IMR-90 (cell line): ENCODE results near the gene IL2RG. TPM values are rescaled to one million over a fixed set of nuclear protein-coding genes. Genes with fewer than 3 reads are reported as not detected.

Experiments used
- ATAC-seq: fragments of 200-7000 bp; cut with Tn5 transposase; 2 replicates; pipeline ENCODE4 v1.9.1; 2020; ENCODE audit warnings: low read depth, mild to moderate bottlenecking, moderate library complexity
- BruUV-seq: library from RNA; stranded (reverse); fragments of 400-500 nt; replicated peaks from 2 replicates; lab custom pipeline; 2021; lab: Mats Ljungman, UMichigan
- CTCF ChIA-PET: fragments of 300-600 bp; formaldehyde crosslinking; extraction: SDS; loops from one replicate; lab custom pipeline; 2021; ENCODE audit warnings: antibody characterized with exemption; lab: Yijun Ruan, JAX
- POLR2A ChIA-PET: fragments of 300-600 bp; sonication (Branson Sonifier 250); formaldehyde crosslinking; loops from one replicate; lab custom pipeline; 2022; ENCODE audit warnings: antibody characterized with exemption; ENCODE audit not compliant: unreplicated experiment; lab: Charles Lee
- DNase-seq: peaks from one replicate; pipeline ENCODE4 v3.0.0; 2013
- H2AFZ ChIP-seq: replicated peaks from 2 replicates; pipeline ENCODE3; 2013; ENCODE audit warnings: low read length, mild to moderate bottlenecking; ENCODE audit not compliant: poor library complexity
- H2AK5ac ChIP-seq: 2 replicates; pipeline ENCODE4 v1.6.1; 2013; ENCODE audit warnings: low read depth, low read length, inconsistent platforms
- H2AK9ac ChIP-seq: replicated peaks from 2 replicates; pipeline ENCODE3; 2013; ENCODE audit warnings: mild to moderate bottlenecking, low read depth, low read length, moderate library complexity; ENCODE audit not compliant: poor library complexity
- H2BK120ac ChIP-seq: 2 replicates; pipeline ENCODE4 v1.6.1; 2013; ENCODE audit warnings: low read depth, low read length, inconsistent platforms
- H2BK15ac ChIP-seq: 3 replicates; pipeline ENCODE4 v1.6.1; 2013; ENCODE audit warnings: low read depth, low read length, inconsistent platforms
- H2BK20ac ChIP-seq: 2 replicates; pipeline ENCODE4 v1.6.1; 2013; ENCODE audit warnings: low read depth, mild to moderate bottlenecking, inconsistent platforms, low read length, moderate library complexity
- H2BK5ac ChIP-seq: 2 replicates; pipeline ENCODE4 v1.6.1; 2013; ENCODE audit warnings: mild to moderate bottlenecking, low read depth, low read length, inconsistent platforms; ENCODE audit not compliant: poor library complexity, severe bottlenecking
- H3K14ac ChIP-seq: replicated peaks from 2 replicates; pipeline ENCODE4 v1.6.1; 2013; ENCODE audit warnings: low read depth, low read length, inconsistent platforms
- H3K18ac ChIP-seq: 2 replicates; pipeline ENCODE4 v1.6.1; 2013; ENCODE audit warnings: low read depth, low read length, control low read depth
- H3K23ac ChIP-seq: 2 replicates; pipeline ENCODE4 v1.6.1; 2013; ENCODE audit warnings: low read depth, low read length, inconsistent platforms
- H3K27ac ChIP-seq: 2 replicates; pipeline ENCODE4 v1.5.1; 2013; ENCODE audit warnings: mild to moderate bottlenecking, control low read depth, low read length; ENCODE audit not compliant: insufficient read depth
- H3K27me3 ChIP-seq: 2 replicates; pipeline ENCODE4 v1.6.1; 2013; ENCODE audit warnings: low read length; ENCODE audit not compliant: control insufficient read depth, insufficient read depth
- H3K36me3 ChIP-seq: 2 replicates; pipeline ENCODE4 v1.6.1; 2013; ENCODE audit warnings: low read length, mixed read lengths; ENCODE audit not compliant: control insufficient read depth, insufficient read depth
- H3K4ac ChIP-seq: 2 replicates; pipeline ENCODE4 v1.6.1; 2013; ENCODE audit warnings: low read depth, low read length, inconsistent platforms
- H3K4me1 ChIP-seq: 2 replicates; pipeline ENCODE4 v1.6.1; 2013; ENCODE audit warnings: low read length, mixed read lengths; ENCODE audit not compliant: control insufficient read depth, insufficient read depth
- H3K4me2 ChIP-seq: 2 replicates; pipeline ENCODE4 v1.6.1; 2013; ENCODE audit warnings: low read depth, mild to moderate bottlenecking, control low read depth, low read length, moderate library complexity
- H3K4me3 ChIP-seq: 2 replicates; pipeline ENCODE4 v1.5.1; 2013; ENCODE audit warnings: low read depth, mild to moderate bottlenecking, control low read depth, low read length, moderate library complexity; ENCODE audit not compliant: insufficient read depth
- H3K56ac ChIP-seq: 2 replicates; pipeline ENCODE4 v1.6.1; 2013; ENCODE audit warnings: low read length, inconsistent platforms; ENCODE audit not compliant: insufficient read depth; ENCODE audit errors: extremely low read depth
- H3K79me1 ChIP-seq, 2 experiments: 2 replicates each; pipeline ENCODE4 v1.6.1; 2013; ENCODE audit warnings: low read length in 2 of 2, inconsistent platforms in 1 of 2, low read depth in 1 of 2
- H3K9ac ChIP-seq: 2 replicates; pipeline ENCODE4 v1.6.1; 2013; ENCODE audit warnings: low read depth, low read length, control low read depth
- H3K9me1 ChIP-seq: 2 replicates; pipeline ENCODE4 v1.6.1; 2013; ENCODE audit warnings: low read length, inconsistent platforms; ENCODE audit not compliant: insufficient read depth
- H3K9me3 ChIP-seq: 2 replicates; pipeline ENCODE4 v1.6.1; 2013; ENCODE audit warnings: low read length; ENCODE audit not compliant: control insufficient read depth, insufficient read depth
- H4K20me1 ChIP-seq: 2 replicates; pipeline ENCODE4 v1.6.1; 2013; ENCODE audit warnings: low read length, inconsistent platforms; ENCODE audit not compliant: insufficient read depth
- H4K5ac ChIP-seq: 2 replicates; pipeline ENCODE4 v1.6.1; 2013; ENCODE audit warnings: mild to moderate bottlenecking, low read depth, low read length, control low read depth
- H4K8ac ChIP-seq, 2 experiments: 2 replicates each; pipeline ENCODE4 v1.6.1; 2013; ENCODE audit warnings: low read depth in 2 of 2, low read length in 2 of 2, control low read depth in 1 of 2, inconsistent platforms in 1 of 2
- H4K91ac ChIP-seq: 2 replicates; pipeline ENCODE4 v1.6.1; 2013; ENCODE audit warnings: low read depth, low read length, inconsistent platforms; ENCODE audit not compliant: insufficient read depth
- MAZ ChIP-seq: IDR thresholded peaks from 2 replicates; pipeline ENCODE4 v1.6.1; 2012; ENCODE audit warnings: low read depth, mild to moderate bottlenecking, low read length, improper control_type of control experiment, moderate library complexity, borderline replicate concordance
- MXI1 ChIP-seq: IDR thresholded peaks from 2 replicates; pipeline ENCODE4 v1.6.1; 2012; ENCODE audit warnings: low read depth, mild to moderate bottlenecking, low read length, moderate library complexity, borderline replicate concordance
- RCOR1 ChIP-seq: IDR thresholded peaks from 2 replicates; pipeline ENCODE4 v1.6.1; 2012; ENCODE audit warnings: mild to moderate bottlenecking, low read length, improper control_type of control experiment; ENCODE audit not compliant: insufficient replicate concordance
- WGBS, 2 experiments: methylation state at CpG; one replicate each; pipeline versions ENCODE4 v1.1.5 to v1.1.7; 2013; ENCODE audit warnings: missing lambda C conversion rate in 2 of 2; ENCODE audit not compliant: insufficient read length in 1 of 2; ENCODE audit errors: extremely low coverage in 2 of 2; 5-methylcytosine and 5-hydroxymethylcytosine counted together
- dilution Hi-C: fragments of 300-500 bp; cut with HindIII; formaldehyde crosslinking; loops from one replicate; pipeline ENCODE4 v1.14.3; 2018; ENCODE audit warnings: low sequenced_read_pairs; ENCODE audit not compliant: unreplicated experiment
- in situ Hi-C: fragments of 300-500 bp; cut with MboI; formaldehyde crosslinking; loops from 3 replicates; pipeline ENCODE4 v1.14.3; 2019; ENCODE audit warnings: low sequenced_read_pairs, inconsistent platforms, mixed read lengths
- intact Hi-C: fragments of 100-400 bp; cut with micrococcal nuclease; formaldehyde crosslinking; loops from 2 replicates; pipeline ENCODE4 v1.10.0; 2022
- polyA plus RNA-seq, 3 experiments: library from polyadenylated mRNA; depleted of rRNA; stranded (reverse); fragments of >200 nt; gene quantifications; 2 replicates each; pipeline ENCODE4 v1.2.3, GENCODE V29; 2012; ENCODE audit warnings: low replicate concordance in 1 of 3
- total RNA-seq: library from RNA; depleted of rRNA; stranded (reverse); fragments of >200 nt; gene quantifications from 2 replicates; pipeline ENCODE4 v1.2.3, GENCODE V29; 2012

The IL2RG gene
- total and polyA plus RNA-seq, 2 of the 4 experiments (the other 2 are of a cell fraction), result not detected

GRCh38 chrX:71100581-71101505 lies 10.5 kb downstream of the IL2RG start (continued):
- TF ChIP-seq RCOR1, result no peak

- in situ Hi-C loops, result no loop called here
- Histone ChIP-seq H4K91ac (no peak overlapping the region), H3K18ac (no peak overlapping the region), H2BK5ac (no peak overlapping the region), H2AK5ac (no peak overlapping the region), H3K4me3 (no peak overlapping the region), H3K56ac (no peak overlapping the region), H3K9me3 (no peaks in the 10 kb centered on the region), H3K23ac (no peak overlapping the region), H2BK15ac (no peak overlapping the region), H2AFZ (no peak overlapping the region), H3K9ac (no peak overlapping the region), H3K14ac (no peak overlapping the region), H2BK20ac (no peak overlapping the region), H3K4me2 (no peak overlapping the region), H4K20me1 (no peaks in the 10 kb centered on the region), H4K8ac (no peak overlapping the region), H3K36me3 (no peaks in the 10 kb centered on the region), H2AK9ac (no peak overlapping the region), H3K4me1 (no peaks in the 10 kb centered on the region), H3K9me1 (no peaks in the 10 kb centered on the region), H3K79me1 (no peaks in the 10 kb centered on the region), H3K27ac (no peak overlapping the region), H2BK120ac (no peak overlapping the region), H3K4ac (no peak overlapping the region), H3K27me3 (peaks cover 21% of the 10 kb centered on the region), H4K5ac (no peak overlapping the region)
- ChIA-PET CTCF (interaction anchor here (1.0 kb wide), 1 partner anchor 29 kb away, joined by 3 read pairs; no protein-coding TSS in a partner anchor), POLR2A (no interaction called here)
- dilution Hi-C loops, result no loop called here
- no TSS peak for BruUV-seq
- no peak for TF ChIP-seq RCOR1
- no peak for TF ChIP-seq MXI1
- TF ChIP-seq MAZ, result no peak
- no peak for ATAC-seq
- WGBS, 2 experiments, result no CpG with 5 or more reads among the region's 4 CpGs
- intact Hi-C loops, result no loop called here
- no peak for DNase-seq
Observed at GRCh38 chrX:71099736-71100135, 11.6 kb downstream of the IL2RG start.
